Measurements from ENCODE around the gene CAMK1D. TPM values are rescaled to one million over a fixed set of nuclear protein-coding genes. Genes with fewer than 3 reads are reported as not detected.

The CAMK1D gene
- polyA plus RNA-seq, 3 donors, result 2.2 to 9.7 (median 8.4) TPM

DNA sequence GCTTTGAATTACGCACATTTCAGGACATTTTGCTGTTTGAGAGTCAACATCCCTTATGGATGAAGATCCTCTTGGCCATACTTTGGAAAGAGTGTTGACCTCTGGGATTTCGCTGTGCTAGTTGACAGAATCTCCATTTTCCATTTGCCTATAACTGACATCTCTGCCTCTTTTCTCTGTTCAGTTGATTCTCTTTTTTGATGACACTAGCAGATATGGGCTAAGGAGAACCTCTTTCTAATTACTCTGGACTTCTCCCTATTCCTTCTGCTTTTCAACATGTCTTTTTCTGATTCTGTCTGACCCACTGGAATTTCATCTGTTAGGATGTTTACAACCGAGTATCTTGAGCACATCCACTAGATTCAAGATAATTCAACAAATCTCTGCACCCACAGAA, 311.5 kb downstream of the CAMK1D start:
- no peak overlapping the region for H3K27ac ChIP-seq (ENCODE audit: low read depth, low read length)
- 95 to 96% (median 96%) methylated on average over 3 of the region's 3 CpGs for WGBS, 3 donors

DNA sequence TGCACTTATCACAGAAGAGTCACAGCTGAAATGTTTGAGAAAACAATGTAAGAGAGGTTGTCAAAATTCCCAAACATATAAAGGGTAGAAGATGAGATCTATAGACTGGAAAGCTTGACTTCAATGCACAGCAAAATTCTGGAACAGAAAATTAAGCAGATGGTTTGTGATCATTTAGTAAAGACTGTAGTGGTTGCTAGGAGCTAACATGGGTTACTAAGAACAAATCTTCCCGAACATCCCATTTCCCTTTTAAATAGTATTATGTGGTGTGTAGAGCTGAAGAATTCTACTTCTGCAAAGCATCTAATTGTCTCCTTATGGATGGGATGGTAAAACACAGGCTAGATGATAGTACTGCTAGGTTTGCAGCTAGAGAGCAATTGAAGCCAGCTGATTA, 312.3 kb downstream of the CAMK1D start:
- WGBS, 3 donors, result 60 to 83% (median 72%) methylated on average over 1 of the region's 1 CpG
- H3K27ac ChIP-seq (ENCODE audit: low read depth, low read length), result no peak overlapping the region

DNA sequence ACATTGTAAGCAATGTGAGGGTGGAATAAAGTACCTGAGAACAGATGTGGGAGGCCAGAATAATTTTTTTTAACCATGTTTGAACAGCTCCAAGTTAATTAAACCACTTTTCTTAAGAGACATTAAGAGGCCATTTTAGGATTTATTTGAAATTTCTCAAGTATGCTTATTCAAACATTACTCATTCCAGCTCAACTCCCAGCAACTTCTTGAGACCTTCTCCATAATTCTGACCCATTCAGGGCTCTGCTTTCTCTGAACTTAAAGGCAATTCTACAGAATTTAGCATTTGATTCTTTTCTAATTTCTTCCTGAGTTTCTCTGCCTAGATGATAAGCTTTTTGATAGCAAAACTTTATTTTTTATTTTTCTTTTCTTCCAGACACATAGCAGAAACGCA, 314.5 kb downstream of the CAMK1D start:
- 83 to 95% (median 93%) methylated on average over 1 of the region's 1 CpG for WGBS, 3 donors
- no peak overlapping the region for H3K27ac ChIP-seq (ENCODE audit: low read depth, low read length)

DNA sequence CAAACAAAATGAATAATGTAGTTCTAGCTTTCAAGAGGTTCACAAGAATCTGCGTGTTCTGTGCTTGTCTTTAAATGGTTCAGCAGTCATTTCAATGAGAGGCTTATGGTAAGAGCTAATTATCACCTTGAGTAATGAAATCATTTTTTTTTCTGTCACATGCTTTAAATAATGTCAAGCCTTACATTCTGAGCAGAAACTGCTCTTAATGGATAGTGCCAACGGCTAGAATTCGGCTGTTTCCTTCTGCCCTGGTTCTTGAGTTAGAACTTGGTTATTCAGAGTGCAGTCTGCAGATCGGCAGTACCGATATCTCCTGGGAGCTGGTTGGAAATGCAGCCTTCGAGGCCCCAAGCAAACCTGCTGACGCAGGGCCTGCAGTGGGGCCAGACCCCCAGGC, 316.2 kb downstream of the CAMK1D start:
- 79 to 85% (median 80%) methylated on average over 7 of the region's 7 CpGs for WGBS, 3 donors

DNA sequence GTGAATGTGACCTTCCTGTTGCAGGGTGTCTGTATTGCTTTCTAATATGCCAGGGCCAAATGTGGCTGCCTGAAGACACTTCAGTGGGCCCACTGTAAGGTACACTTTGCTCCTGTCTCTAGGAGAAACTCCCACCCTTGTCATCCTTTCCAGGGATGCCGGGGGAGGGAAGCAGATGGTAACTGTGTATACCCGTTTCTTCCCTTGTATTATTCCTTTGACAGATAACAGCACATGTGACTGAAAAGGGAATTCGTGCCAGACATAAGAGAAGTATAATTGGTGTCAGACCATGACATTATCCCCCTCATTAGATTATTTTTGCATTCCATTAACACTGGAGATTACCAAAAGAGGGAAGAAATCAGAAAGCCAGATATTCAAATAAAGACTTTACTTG, 317.7 kb downstream of the CAMK1D start:
- 77 to 86% (median 81%) methylated on average over 3 of the region's 3 CpGs for WGBS, 3 donors

More for the DNA sequence above, 316.2 kb downstream of the CAMK1D start:
- H3K27ac ChIP-seq (ENCODE audit: low read depth, low read length), result no peak overlapping the region

DNA sequence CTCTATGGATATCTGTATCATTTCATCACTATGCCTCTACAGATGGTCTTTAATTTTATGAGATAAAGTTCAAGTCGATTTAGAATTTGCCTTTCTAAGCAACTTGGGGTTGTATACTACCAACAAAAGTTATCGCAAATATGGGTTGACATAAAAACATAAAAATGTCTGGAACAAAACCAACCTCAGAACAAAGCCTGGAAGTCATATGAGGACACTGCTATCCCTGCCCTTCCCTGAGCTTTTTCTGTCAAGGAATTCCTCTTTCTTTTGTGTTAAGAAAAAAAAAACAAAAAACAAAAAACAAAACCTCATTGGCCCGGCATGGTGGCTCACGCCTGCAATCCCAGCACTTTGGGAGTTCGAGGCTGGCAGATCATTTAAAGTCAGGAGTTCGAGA, 319.3 kb downstream of the CAMK1D start:
- 56 to 70% (median 64%) methylated on average over 6 of the region's 6 CpGs for WGBS, 3 donors
- no peak overlapping the region for H3K27ac ChIP-seq (ENCODE audit: low read depth, low read length)

More for the DNA sequence above, 317.7 kb downstream of the CAMK1D start:
- no peak overlapping the region for H3K27ac ChIP-seq (ENCODE audit: low read depth, low read length)

DNA sequence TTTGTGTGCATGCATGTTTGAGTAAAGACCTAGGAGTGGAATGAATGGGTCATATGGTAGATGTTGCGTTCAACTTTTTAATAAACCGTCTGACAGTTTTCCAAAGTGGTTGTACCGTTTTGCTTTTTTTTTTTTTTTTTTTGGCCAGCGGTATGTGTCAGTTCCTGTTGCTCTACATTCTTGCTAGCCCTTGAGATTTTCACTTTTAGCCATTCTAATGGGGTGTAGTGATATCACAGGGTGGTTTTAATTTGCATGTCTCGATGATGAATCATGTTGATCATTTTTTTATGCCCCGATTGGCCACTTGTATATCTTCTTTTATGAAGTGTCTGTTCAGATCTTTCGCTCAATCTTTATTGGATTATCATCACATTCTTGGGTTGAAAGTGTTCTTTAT, 320.7 kb downstream of the CAMK1D start:
- WGBS, 3 donors, result 84 to 91% (median 86%) methylated on average over 7 of the region's 7 CpGs
- H3K27ac ChIP-seq (ENCODE audit: low read depth, low read length), result no peak overlapping the region

DNA sequence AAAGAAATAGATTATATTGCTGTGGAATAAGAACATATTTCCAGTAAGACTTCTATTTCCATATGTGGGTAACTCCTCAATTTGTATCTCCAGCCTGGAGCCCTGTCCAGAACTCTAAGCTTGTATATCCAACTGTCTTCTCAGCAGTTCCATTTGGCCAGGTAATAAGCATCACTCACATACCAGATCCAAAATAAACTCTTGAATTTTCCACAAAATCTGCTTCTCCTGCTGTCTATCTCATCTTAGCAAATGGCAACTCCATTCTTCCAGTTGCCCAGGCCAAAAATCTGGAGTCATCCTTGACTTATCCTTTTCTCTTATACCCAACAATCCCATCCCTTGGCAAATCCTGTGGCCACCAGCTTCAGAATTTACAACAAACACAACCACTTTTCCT, 325.8 kb downstream of the CAMK1D start:
- no peak overlapping the region for H3K27ac ChIP-seq (ENCODE audit: low read depth, low read length)

DNA sequence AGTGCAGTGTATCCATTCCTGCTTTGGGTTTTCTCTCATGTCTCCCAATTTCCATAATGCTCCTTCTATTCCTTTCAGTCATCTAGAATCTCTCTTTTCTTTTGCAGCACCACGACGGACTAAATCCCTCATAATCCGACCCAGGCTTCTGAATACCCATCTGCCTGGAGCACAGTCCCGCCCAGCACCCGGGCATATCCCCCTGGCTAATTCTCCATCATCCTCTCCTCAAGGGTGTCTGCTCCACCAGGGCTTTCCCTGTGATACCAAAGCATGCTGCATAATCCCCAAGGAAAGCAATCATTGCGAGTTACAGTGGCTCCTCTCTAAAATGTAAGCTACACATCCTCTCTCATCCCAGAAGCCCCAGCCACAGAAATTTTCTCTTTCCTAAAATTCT, 330.3 kb downstream of the CAMK1D start:
- 93 to 97% (median 95%) methylated on average over 6 of the region's 6 CpGs for WGBS, 3 donors
- H3K27ac ChIP-seq (ENCODE audit: low read depth, low read length), result no peak overlapping the region

DNA sequence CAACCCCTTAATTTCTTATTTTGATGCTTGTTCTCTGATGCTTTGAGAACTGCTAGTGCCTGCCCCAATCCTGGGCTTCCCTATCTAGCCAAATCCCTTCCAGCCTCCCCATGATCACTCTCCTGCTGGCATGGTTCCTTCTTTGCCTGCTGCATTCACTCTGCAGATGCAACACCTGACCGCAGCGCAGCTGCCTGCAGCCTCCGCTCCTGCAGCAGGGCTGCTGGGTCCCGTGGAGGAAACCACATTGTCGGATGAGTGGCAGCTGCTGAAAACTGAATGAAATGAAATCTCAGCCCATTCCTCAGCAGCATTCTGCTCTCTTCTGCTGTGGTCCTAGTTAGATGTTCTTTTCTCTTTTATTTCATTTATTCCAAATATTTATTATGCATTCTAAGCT, 331.9 kb downstream of the CAMK1D start:
- WGBS, 3 donors, result 88 to 97% (median 90%) methylated on average over 5 of the region's 5 CpGs
- no peak overlapping the region for H3K27ac ChIP-seq (ENCODE audit: low read depth, low read length)

DNA sequence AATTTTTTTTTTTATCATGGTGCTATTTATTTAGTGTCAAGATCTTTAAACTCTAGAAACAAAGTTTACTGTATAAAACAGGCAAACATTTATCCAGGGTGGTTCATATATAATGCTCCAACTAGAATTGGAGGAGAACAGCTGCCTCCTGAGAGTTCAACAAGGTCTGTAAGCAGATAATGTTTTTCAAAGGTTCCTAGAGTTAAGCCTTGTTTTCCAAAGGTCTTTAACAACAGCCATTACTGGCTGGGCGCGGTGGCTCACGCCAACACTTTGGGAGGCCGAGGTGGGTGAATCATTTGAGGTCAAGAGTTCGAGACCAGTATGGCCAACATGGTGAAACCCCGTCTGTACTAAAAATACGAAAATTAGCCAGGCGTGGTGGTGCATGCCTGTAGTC, 335.4 kb downstream of the CAMK1D start:
- H3K27ac ChIP-seq (ENCODE audit: low read depth, low read length), result no peak overlapping the region
- 63 to 94% (median 92%) methylated on average over 8 of the region's 8 CpGs for WGBS, 3 donors

DNA sequence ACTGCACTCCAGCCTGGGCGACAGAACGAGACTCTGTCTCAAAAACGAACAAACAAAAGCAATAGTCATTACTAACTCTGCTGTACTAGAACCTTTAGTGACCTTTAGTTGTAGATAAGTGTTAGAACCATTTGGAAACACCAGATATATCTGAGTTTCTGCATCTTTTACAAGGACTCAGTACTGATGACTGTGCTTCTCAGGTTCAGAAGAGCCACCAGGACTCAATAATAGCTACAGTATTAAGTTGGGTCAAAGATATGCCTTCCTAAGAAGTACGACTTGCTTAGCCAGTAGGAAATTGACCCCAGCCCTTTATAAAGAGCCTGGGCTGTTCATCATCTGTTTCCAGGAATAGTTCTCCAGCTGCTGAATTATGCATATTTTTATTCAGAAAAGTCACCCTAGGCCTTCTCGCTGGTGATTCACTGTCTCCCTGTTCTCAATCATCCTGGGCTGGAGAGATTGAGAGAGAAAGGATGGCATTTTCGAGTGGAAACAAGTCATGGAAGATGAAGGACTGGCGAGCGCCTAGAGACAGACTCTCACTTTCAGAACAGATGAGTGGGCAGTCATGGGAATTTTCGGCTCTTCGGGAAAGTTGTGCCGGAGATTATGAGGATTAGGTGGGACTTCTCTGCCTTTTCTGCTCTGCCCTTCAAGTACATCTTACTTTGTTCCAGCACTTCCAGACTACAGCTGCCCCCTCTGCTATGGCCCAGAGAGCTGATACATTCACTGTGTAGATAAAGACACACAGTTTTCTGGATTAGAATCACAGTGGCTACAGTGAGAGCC, 336.1 kb downstream of the CAMK1D start:
- no peak overlapping the region for H3K27ac ChIP-seq (ENCODE audit: low read depth, low read length)
- WGBS, 3 donors, result 77 to 91% (median 77%) methylated on average over 11 of the region's 11 CpGs

DNA sequence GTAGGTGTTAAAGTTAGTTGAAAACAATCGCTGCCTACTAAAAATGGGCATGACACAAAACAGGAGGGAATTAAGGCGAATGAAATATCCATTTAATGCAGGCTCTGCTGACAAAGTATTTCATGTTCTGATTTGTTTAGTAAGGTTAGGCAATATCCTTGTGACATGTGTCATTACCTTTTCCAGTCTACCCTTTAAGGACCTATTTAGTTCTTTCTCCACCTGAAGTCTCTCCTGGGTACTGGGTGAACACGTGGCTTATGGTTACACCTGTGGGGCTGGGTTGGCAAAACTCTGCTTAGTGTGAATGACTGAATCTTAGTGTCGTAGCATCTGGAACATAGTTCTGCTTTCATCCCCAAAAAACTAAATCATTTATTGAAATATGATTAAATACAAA, 338.6 kb downstream of the CAMK1D start:
- no peak overlapping the region for H3K27ac ChIP-seq (ENCODE audit: low read depth, low read length)
- 84 to 94% (median 89%) methylated on average over 4 of the region's 4 CpGs for WGBS, 3 donors

DNA sequence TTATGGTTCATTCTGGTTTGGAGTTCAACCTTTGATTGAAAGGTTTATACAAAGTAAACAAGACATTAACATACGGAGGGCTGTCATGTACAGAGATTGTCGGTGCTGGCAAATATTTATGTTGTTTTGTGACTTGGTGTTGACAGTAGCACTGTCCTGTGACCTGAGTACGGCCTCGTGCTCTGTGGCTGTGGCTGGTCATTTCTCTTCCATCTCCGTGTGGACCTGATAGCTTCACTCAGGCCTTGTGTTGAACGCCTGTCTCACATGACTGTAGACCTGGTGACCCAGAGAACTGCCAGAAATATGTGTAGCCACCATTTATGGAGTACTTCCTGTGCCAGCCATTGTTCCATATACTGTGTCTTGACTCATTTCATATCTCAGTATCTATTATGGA, 340.5 kb downstream of the CAMK1D start:
- WGBS, 3 donors, result 65 to 92% (median 88%) methylated on average over 6 of the region's 6 CpGs
- H3K27ac ChIP-seq (ENCODE audit: low read depth, low read length), result no peak overlapping the region

DNA sequence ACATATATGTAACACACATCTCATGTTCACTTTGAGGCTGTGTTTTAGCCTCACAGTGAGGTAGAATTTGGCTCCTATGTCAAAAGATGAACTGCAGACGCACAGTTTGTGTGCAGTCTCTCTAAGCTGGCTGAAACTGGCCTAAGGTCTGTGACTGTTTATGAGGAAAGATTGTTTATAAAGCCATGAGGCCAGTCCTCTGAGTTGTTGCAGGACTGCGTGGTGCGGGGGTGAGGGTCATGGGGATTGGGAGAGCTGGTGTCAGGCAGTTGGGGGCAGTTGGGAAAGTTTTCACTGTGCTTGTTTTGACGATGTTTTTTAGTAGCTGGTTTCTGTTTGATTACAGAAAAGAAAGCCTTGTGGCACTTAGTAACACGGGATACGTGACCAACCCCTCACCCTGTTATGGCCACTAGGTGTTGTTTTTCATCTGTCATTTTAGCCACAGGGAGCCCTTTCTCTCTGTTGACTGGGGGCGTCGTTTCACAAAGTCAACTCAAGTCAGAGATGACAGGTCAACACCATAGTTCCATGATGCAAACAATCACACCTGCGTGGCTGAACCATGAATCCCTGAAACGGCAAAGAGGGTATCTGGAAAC, 341.3 kb downstream of the CAMK1D start:
- WGBS, 3 donors, result 69 to 78% (median 69%) methylated on average over 10 of the region's 10 CpGs
- H3K27ac ChIP-seq (ENCODE audit: low read depth, low read length), result no peak overlapping the region

DNA sequence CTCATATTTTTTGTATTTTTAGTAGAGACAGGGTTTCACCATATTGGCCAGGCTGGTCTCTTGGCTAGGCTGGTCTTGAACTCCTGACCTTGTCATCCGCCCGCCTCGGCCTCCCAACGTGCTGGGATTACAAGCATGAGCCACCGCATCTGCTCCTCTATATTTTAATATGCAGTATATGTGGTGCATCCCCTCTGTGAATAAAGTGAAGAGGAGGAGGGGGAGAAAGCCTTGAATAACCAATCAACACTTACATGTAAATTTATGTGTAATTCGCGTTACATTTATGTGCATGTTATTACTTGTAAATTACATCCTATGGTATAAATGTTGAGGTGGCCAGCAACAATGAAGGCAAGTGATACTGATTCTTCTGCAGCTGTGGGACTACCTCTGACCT, 342.2 kb downstream of the CAMK1D start:
- 89 to 92% (median 92%) methylated on average over 7 of the region's 7 CpGs for WGBS, 3 donors
- no peak overlapping the region for H3K27ac ChIP-seq (ENCODE audit: low read depth, low read length)

DNA sequence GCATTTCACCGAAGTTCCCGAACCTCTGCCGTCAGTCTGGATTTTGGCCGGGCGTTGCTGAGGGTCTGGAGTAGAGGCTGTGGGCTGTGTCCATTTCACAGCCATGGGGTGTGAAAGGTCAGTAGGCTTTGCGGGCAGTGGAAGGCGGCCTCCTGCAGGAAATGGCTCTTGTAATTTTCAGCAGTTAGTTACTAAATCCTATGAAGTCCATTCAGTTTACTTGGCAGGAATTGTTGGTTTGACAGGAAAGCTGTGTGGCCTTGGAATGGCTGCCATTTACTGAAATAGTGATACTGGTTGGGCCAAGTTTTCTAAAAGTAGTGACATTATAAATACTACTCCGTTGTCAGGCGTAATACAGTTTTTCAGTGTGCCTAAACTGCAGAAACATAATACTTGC, 348.4 kb downstream of the CAMK1D start:
- WGBS, 3 donors, result 60 to 77% (median 66%) methylated on average over 9 of the region's 9 CpGs
- no peak overlapping the region for H3K27ac ChIP-seq (ENCODE audit: low read depth, low read length)

DNA sequence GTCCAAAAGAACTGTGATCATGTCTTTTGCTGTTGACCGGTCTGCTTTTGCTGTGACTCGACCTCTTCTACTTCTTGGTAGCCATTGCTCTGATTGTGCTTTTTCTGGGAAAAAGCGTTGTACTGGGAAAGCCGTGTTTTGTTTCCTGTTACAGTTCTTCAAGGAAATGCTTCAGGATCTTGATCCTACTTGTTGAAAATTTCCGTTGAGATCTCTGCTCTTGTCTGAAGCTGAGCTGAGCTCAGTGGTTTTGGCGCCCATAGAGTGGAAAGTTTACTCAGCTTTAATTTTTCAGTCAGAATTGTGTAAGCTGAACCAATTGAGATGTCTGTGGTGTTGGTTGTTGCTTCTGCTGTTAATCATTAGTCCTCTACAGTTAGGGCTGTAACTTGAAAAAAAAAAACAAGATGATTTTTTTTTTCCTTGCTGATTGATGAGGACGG, 349.9 kb downstream of the CAMK1D start:
- WGBS, 3 donors, result 19 to 68% (median 51%) methylated on average over 7 of the region's 7 CpGs
- H3K27ac ChIP-seq (ENCODE audit: low read depth, low read length), result no peak overlapping the region

DNA sequence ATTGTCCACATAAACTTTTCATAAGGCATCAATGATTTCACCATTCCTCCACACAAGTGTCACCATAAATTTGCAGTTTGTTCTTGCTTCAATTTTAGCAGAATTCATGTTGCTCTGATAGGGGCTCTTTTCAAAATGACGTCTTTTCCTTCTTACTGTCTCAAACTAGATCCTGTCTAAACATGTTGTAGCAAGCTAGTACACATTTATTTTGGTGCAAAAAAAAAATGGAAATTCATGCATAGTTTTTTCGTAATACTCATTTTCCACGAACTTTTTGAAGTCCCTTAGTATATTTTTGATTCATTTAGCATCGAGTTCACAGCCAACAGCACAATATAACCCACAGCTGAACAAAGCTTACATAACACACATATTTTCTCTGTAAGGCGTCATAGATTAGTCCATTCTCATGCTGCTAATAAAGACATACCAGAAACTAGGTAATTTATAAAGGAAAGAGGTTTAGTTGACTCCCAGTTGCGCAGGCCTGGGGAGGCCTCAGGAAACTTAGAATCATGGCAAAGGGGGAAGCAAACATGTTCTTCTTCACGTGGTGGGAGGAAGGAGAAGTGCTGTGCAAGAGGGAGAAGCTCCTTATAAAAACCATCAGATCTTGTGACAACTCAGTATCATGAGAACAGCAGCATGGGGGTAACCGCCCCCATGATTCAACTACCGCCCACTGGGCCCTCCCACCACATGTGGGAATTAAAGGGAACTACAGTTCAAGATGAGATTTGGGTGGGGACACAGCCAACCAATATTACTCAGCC, 350.6 kb downstream of the CAMK1D start:
- no peak overlapping the region for H3K27ac ChIP-seq (ENCODE audit: low read depth, low read length)
- 43 to 84% (median 83%) methylated on average over 9 of the region's 9 CpGs for WGBS, 3 donors
